Subcutaneous preadipocyte (primary cell): ENCODE measurements around the gene CACNG7. TPM values are rescaled to one million over a fixed set of nuclear protein-coding genes. Genes with fewer than 3 reads are reported as not detected.

ENCODE experiments used
- total RNA-seq: library from RNA; depleted of rRNA; stranded (reverse); fragments of >200 nt; gene quantifications from 2 replicates; pipeline ENCODE4 v1.2.3, GENCODE V29; 2012

Gene CACNG7, protein sequence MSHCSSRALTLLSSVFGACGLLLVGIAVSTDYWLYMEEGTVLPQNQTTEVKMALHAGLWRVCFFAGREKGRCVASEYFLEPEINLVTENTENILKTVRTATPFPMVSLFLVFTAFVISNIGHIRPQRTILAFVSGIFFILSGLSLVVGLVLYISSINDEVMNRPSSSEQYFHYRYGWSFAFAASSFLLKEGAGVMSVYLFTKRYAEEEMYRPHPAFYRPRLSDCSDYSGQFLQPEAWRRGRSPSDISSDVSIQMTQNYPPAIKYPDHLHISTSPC
- total RNA-seq = 0.98 TPM in 1 of 2 replicates, not detected in the other

DNA sequence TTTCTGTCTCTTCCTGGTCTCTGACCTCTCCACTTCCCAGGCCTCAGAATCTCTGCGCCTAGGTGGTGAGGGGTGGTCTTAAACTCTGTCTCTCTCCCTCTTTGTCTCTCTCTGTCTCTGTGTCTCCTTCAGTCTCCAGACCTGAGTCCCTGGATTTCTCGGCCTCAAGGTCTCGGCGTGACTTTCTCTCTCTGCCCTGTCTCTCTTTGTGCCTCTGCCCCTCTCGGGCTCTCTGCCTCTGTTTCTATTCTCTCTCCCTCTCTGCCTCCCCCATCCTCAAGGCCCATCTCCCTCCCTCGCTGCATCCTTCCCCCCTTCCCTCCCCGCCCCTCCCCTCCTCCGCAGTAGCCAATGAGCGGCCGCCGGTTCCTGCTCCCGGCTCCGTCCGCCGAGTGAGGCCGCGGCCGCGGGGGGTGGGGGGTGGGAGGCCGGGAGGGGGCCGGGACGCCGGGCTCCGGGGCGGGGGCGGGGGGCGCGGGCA is at the start of gene CACNG7:
TSS of gene CACNG7 (plus strand) at position 344 of the 481 bp plus-strand sequence. CDS start 3,554 bp downstream, outside the sequence.

DNA sequence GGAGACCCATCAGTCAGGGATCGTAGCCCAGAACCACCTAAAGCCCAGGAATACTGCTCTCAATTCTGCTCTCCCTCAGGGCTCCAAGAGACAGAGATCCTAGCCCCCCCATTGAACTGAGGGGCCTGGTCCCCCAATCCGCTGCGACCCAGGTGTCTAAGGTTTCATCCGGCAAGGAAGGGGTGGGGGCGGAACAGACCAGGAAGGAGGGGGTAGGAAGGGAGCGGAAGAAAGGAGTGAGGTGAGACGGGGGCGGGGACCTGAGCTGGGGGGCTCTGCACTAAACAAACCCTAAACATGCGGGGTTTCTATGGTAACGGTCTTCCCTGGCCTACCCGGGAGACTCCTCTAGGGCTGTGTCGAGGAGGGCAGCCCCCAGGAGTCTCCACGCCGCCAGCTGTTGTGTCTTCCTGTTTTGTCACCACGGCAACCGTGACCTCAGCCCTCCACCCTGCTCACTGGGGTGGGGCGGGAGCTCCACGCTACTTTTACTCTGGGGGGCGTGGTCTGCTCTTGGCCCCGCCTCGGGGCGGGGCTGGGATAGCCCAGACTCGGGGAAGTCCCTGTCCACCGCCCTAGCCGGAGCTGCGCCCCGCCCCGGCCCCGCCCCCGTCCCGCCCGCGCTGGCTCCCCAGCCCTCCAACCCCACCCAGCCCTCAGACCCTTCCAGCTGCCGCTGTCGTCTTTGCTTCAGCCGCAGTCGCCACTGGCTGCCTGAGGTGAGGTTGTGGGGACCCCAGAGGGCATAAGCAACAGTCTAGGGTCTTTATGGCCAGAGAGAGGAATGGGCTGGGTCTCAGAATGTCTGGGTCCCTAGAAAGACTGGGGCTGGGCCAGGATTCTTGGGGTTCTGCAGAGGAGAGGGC is 41.6 kb upstream of the CACNG7 start, which contains the start of gene MYADM:
TSS of gene MYADM (plus strand) at position 659 of the 866 bp plus-strand sequence. CDS start 5,647 bp downstream, outside the sequence.

DNA sequence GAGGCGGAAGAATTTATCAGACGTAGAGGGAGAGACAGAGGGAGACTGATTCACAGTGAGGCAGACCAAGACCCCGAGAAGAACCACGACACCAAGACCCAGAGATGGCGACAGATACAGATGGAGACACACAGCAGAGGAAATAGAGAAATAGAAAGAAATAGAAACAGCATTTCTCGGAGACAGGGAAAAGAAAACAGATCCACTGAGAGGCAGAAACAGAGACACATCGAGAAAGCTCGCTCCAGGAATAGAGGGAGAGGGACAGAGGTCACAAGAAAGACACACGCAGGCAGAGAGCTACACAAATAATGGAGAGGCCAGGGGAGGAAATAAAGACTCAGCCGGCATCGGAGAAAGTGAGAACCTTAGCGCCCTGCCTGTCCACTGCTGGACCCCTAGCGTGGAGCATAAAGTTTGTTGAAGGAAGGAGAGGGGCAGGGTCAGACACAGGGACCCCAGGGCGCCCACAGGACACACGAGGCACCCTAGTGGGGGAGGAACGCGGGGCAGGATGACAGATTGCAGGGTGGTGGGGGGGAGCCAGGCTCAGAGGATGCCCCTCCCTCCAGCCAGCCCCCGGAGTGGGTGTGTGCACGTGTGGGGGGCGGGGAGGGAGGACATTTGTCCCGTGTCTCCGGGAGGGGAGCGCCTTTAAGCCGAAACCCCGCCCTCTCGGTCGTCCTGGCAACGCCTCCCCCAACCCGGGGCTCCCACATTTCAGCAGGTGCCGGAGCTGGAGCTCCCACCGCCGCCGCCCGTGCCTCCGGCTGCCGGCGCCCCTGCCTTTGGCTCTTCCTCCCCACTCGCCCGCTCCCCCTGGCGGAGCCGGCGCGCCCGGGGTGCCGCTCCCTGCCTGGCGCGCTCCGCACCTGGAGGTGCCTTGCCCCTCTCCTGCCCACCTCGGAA is 27.3 kb upstream of the CACNG7 start, which contains the start of gene PRKCG:
TSS of gene PRKCG (plus strand) at position 716 of the 909 bp plus-strand sequence. CDS start 298 bp downstream, outside the sequence.

DNA sequence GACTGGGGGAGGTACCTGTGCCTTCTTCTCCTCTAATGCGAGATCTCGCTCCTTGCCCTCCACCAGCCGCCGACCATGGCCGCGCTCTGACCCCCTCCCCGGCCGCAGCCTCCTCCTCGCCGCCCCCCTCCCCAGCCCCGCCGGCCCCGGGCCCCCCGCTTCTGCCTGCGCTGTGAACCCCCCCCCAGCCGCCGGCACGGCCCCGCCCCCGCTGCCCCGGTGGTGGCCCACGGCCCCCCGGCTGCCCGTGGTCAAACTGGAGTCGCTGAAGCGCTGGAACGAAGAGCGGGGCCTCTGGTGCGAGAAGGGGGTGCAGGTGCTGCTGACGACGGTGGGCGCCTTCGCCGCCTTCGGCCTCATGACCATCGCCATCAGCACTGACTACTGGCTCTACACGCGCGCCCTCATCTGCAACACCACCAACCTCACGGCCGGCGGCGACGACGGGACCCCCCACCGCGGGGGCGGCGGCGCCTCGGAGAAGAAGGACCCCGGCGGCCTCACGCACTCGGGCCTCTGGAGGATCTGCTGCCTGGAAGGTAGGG is 53.9 kb downstream of the CACNG7 start, which contains the start of gene CACNG8:
TSS of gene CACNG8 (plus strand) at position 51 of the 545 bp plus-strand sequence.

DNA sequence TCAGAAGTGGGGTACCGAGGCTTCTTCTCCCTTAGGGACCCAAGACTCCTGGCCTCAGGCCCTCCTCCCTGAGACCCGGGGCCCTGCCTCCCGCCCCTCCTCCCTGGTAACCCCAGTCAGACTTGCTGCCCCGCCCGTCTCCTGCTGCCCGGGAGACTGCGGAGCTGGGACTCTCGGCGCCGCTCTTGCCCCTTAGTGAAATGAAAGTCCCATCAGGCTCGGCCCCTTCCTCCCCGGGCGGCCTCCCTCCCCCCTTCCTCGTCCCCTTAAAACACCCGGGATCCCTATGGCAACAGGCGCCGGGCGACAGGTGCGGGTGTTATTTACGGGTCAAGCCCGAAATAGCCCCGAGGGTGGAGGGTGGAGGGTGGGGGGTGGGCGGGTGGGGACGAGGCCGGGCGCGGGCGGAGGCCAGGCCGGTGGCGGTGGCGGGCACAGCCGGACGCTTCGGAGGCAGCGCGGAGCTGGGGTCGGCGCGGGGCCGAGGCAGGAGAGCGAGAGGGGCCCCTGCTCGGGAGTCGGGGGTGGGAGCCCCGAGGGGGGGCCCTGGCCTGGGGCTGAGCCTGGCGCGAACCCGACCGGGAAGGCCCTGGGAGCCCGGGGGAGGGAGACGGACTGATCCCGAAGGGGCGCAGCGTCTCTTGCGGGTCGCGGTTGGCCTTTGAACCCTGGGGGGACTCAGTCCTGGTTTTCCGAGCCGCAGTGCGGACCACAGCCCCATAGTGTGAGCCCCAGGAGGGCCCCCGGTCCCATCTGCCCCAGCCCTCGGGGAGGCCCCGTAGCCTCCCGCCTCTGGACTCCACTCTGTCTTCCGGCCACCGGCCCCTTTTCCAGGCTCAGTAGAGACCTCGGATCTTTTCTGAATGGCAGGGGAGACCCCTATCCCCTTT is 82.4 kb downstream of the CACNG7 start, which contains the start of gene CACNG6:
TSS of gene CACNG6 (plus strand) at position 414 of the 890 bp plus-strand sequence. CDS start 1,241 bp downstream, outside the sequence.

Other genes with a start within 250 kb of the CACNG7 start
- gene NLRP12, start 85.0 kb upstream of the CACNG7 start, total RNA-seq = not detected in 2 replicates
- gene MYADM, start 41.4 kb upstream of the CACNG7 start, total RNA-seq = 15.1 and 23.7 TPM in 2 replicates
- gene PRKCG, start 27.1 kb upstream of the CACNG7 start, total RNA-seq = not detected in 2 replicates
- gene CACNG8, start 53.7 kb downstream of the CACNG7 start, total RNA-seq = 0.20 TPM in 1 of 2 replicates, not detected in the other
- not detected in 2 replicates for gene CACNG6, start 82.4 kb downstream of the CACNG7 start, total RNA-seq
- gene VSTM1, start 154.6 kb downstream of the CACNG7 start, total RNA-seq = not detected in 2 replicates
- gene TARM1, start 172.1 kb downstream of the CACNG7 start, total RNA-seq = not detected in 2 replicates
- under 0.01 and 0.20 TPM in 2 replicates for gene OSCAR, start 191.5 kb downstream of the CACNG7 start, total RNA-seq
- 9.9 and 12.1 TPM in 2 replicates for gene NDUFA3, start 193.6 kb downstream of the CACNG7 start, total RNA-seq
- 8.4 and 10.3 TPM in 2 replicates for gene TFPT, start 206.4 kb downstream of the CACNG7 start, total RNA-seq
- gene PRPF31, start 206.5 kb downstream of the CACNG7 start, total RNA-seq = 49.6 and 55.5 TPM in 2 replicates
- gene CNOT3, start 228.5 kb downstream of the CACNG7 start, total RNA-seq = 7.3 and 9.2 TPM in 2 replicates